Stimulated activated naive B cell treated with anti-CD40 and anti-IgM and Interleukin-4, amounts not matched to agents 10 μg/mL and 1 μg/mL and 100 μg/mL, for 72 hours (primary cell): ENCODE data around the gene MUS81.
"Not testable (repeated sequence)": the region's sequence is repeated elsewhere in the genome, so short reads cannot be mapped to it uniquely, and the experiment has no call there.

Source experiments
- ATAC-seq, 2 donors: fragments of 150-1000 bp; cut with Tn5 transposase; replicated peaks; 2 replicates each; pipeline ENCODE4 v1.10.0; 2021; ENCODE audit warnings: moderate library complexity in 1 of 2
- DNase-seq: peaks from one replicate; pipeline ENCODE4 v3.0.0; 2021
- H3K27ac Mint-ChIP-seq: one replicate; pipeline ENCODE4 v1.8.0; 2022; ENCODE audit warnings: mild to moderate bottlenecking, mixed read lengths
- H3K27me3 Mint-ChIP-seq, 2 donors: one replicate each; pipeline ENCODE4 v1.8.0; 2022; ENCODE audit warnings: mixed read lengths in 2 of 2
- H3K36me3 Mint-ChIP-seq, 2 donors: one replicate each; pipeline ENCODE4 v1.8.0; 2022; ENCODE audit warnings: mixed read lengths in 2 of 2, mild to moderate bottlenecking in 1 of 2
- H3K4me1 Mint-ChIP-seq, 2 donors: one replicate each; pipeline ENCODE4 v1.8.0; 2022; ENCODE audit warnings: mixed read lengths in 2 of 2, mild to moderate bottlenecking in 1 of 2
- H3K4me3 Mint-ChIP-seq, 2 donors: one replicate each; pipeline ENCODE4 v1.8.0; 2022; ENCODE audit warnings: mild to moderate bottlenecking in 2 of 2, mixed read lengths in 2 of 2, moderate library complexity in 1 of 2
- H3K9me3 Mint-ChIP-seq, 2 donors: one replicate each; pipeline ENCODE4 v1.8.0; 2022; ENCODE audit warnings: mixed read lengths in 2 of 2, mild to moderate bottlenecking in 1 of 2

The MUS81 gene

DNA sequence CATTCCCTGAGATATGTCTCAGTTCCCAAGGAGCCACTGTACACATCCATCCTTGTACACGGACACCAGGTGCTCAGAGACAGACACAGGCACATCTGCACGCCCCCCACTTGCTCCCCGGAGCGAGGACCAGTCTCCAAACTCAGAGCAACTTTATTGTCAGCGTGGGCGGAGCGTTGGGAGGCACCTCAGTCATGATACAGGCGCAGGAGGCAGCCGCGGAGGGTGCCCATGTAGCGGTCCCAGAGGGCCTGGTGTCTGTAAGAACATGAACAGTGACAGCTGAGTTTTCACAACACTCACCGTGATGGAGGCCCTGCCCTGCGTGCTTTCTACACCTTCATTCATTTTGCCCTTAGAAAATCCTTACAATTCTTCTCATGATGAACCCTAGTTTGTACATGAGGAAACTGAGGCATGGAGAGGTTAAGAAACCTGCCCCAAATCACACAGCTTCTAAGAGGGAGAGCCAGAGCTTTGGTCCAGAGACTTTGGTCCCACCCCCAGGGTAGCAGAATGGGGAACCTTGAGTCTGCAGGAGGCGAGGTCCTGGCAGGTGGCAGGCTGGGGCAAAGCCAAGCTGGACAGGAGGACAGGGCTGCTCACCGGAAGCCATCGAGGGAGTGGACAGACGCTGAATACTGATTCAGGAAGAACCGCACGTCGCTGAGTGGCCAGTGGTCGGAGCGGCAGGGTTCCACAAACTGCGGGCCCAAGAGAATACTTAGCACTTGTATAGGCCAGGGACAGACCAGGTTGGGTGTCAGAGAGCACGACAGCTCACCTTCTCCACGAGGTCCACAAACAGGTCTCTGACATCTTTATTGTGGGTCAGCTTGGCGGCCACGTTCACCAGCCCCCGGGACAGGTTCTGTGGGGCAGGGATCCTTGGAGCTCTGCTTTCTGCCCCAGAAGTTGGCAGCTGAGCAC is 23.8 kb downstream of the MUS81 start:
- ATAC-seq (no peak), DNase-seq (no peak)
- no peaks in the 10 kb centered on the region for H3K9me3 Mint-ChIP-seq
- H3K4me1 Mint-ChIP-seq = peaks cover 35 to 60% of the 10 kb centered on the region in 2 donors
- no peaks in the 10 kb centered on the region for H3K27me3 Mint-ChIP-seq
- H3K27ac Mint-ChIP-seq = no peak overlapping the region
- H3K36me3 Mint-ChIP-seq = peaks cover 33 to 51% of the 10 kb centered on the region in 2 donors
- no peak overlapping the region for H3K4me3 Mint-ChIP-seq

DNA sequence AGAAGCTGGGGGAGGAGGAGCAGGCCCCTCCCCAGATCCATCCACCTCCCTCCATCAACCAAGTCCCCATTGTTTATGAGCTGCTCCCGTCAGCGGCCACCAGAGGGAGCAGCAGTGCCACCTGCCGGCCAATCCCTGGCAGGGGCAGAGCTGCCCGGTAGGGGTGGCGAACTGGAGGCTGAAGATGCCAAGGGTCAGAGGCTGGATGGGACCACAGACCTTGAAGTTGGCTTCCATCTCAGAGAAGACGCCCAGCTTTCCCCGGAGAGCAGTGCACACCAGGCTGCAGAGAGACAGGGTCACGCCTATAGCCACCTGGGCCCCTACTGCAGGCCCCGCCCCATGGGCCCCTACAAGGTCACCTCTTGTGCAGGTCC is 24.5 kb downstream of the MUS81 start:
- no peak overlapping the region for H3K27ac Mint-ChIP-seq
- peaks cover 37 to 65% of the 10 kb centered on the region in 2 donors for H3K4me1 Mint-ChIP-seq
- H3K36me3 Mint-ChIP-seq = peaks cover 33 to 51% of the 10 kb centered on the region in 2 donors
- DNase-seq = peak; percentile 70
- ATAC-seq = peak; percentile 54 to 55
- H3K4me3 Mint-ChIP-seq = no peak overlapping the region
- H3K27me3 Mint-ChIP-seq = no peaks in the 10 kb centered on the region
- no peaks in the 10 kb centered on the region for H3K9me3 Mint-ChIP-seq

DNA sequence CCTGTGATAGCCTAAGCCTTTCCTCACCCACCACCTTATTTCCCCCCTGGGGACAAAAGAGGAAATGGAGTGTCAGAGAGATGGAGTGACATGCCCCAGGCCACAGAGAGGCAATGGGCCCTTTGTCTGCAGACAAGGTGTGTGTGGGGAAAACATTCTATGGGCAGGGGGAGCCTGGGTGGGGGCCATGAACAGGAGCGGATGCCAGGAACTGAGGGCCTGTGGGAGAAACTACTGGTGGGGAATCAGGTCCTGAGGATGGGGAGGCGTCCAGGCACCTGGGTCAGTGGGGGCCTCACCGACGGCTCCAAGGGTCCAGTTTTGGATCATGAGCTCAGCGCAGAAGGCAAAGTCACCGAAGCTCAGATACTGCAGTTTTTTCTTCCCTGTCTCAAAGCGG is 25.0 kb downstream of the MUS81 start:
- DNase-seq (no peak), ATAC-seq (no peak)
- Mint-ChIP-seq H3K4me3 (no peak overlapping the region), H3K36me3 (peaks cover 33 to 51% of the 10 kb centered on the region in 2 donors), H3K9me3 (no peaks in the 10 kb centered on the region), H3K27ac (no peak overlapping the region), H3K4me1 (peaks cover 40 to 68% of the 10 kb centered on the region in 2 donors), H3K27me3 (no peaks in the 10 kb centered on the region)

DNA sequence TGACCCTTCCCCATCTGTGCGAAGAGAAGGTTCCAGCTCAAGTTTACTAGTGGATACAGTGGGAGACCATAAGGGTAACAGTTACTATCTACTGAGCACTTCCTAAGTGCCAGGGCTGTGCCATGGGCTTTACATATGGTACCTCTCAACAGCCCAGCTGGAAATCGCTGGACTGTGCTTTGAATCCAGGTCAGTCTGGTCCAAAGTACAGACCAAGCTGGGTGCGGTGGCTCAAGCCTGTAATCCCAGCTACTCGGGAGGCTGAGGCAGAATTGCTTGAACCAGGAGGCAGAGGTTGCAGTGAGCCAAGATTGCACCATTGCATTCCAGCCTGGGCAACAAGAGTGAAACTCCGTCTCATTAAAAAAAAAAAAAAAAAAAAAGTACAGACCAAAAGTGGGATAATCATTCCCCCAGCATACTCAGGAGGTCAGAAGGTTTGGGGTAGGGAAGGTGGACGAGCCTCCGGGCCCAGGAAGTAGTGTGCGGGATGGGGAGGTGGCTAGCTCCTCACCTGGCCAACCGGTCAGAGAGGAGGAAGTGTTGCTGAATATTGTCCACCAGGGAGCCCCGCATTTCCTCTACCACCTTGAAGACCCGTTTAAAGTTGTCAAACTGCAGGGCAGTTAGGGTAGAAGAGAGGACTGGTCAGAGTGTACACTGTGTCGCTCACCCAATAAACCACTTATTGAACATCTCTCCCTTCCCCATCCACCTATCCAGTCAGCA is 25.7 kb downstream of the MUS81 start:
- Mint-ChIP-seq H3K36me3 (peaks cover 33 to 46% of the 10 kb centered on the region in 2 donors), H3K27me3 (no peaks in the 10 kb centered on the region), H3K9me3 (no peaks in the 10 kb centered on the region), H3K4me1 (peaks cover 38 to 66% of the 10 kb centered on the region in 2 donors), H3K4me3 (no peak overlapping the region), H3K27ac (peak overlapping the region; percentile 53)
- ATAC-seq = no peak
- DNase-seq = no peak

DNA sequence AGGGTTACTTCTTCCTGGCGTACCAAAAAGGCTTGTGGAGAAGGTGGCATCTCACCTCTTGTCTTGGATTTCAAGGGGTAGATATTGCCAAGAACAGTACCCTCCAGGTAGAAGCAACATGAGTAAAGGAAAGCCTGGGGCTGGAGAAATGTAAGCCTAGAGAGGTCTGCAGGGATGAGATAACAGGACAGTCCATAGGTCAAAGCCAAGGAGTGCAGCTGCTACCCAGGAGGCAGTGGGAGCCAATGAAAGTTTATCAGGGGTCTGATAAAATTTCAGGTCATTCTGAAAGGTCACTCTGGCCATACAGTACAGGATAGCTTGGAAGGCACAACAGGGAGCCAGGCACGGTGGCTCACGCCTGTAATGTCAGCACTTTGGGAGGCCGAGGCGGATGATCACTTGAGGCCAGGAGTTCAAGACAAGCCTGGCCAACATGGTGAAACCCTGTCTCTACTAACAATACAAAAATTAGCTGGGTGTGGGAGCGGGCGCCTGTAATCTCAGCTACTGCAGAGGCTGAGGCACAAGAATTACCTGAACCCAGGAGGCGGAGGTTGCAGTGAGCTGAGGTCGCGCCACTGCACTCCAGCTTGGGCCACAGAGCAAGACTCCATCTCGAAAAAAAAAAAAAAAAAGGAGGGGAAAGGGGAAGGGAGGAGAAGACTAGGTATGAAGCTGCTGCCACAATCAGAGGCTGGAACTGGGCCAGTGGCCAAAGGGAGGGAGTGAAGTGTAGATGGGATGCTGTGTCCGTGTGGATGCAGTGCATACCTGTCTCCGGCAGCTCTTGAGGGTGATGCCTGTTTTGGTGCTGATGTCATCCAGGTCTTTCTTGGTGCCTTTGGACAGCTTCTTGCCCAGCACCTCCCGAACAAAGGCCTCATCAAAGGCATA is 26.8 kb downstream of the MUS81 start:
- Mint-ChIP-seq H3K27ac (peak overlapping the region; percentile 95), H3K9me3 (no peaks in the 10 kb centered on the region), H3K4me3 (peak overlapping the region; percentile 95 to 97), H3K36me3 (peaks cover 33 to 42% of the 10 kb centered on the region in 2 donors), H3K27me3 (no peaks in the 10 kb centered on the region), H3K4me1 (peaks cover 40 to 67% of the 10 kb centered on the region in 2 donors)
- no peak for ATAC-seq
- DNase-seq = no peak

DNA sequence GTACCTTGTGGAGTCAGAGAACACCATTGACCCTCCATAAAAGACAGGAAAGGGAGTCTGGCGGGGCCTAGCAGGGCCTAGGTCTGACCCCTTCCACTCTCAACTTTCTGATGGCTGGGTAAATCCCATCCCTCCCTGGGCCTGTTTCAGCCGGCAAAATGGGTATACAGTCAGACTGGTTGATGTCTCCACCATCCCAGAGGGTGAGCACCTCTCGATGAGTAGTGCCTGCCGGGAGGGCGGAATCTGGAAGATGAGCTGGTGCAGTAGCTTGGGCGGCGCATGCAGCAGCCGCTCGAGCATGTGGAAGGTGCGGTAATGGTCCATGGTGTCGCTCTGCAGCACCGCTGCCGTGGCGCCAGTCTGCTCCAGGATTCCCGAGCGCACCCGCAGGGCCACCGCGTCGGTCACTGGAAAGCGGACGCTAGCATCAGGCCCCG is 27.5 kb downstream of the MUS81 start:
- H3K4me1 Mint-ChIP-seq = peaks cover 46 to 74% of the 10 kb centered on the region in 2 donors
- H3K27ac Mint-ChIP-seq = peak overlapping the region; percentile 95
- H3K4me3 Mint-ChIP-seq = peak overlapping the region; percentile 95 to 97
- no peaks in the 10 kb centered on the region for H3K9me3 Mint-ChIP-seq
- no peak for DNase-seq
- no peak for ATAC-seq
- no peaks in the 10 kb centered on the region for H3K27me3 Mint-ChIP-seq
- peaks cover 33 to 42% of the 10 kb centered on the region in 2 donors for H3K36me3 Mint-ChIP-seq

DNA sequence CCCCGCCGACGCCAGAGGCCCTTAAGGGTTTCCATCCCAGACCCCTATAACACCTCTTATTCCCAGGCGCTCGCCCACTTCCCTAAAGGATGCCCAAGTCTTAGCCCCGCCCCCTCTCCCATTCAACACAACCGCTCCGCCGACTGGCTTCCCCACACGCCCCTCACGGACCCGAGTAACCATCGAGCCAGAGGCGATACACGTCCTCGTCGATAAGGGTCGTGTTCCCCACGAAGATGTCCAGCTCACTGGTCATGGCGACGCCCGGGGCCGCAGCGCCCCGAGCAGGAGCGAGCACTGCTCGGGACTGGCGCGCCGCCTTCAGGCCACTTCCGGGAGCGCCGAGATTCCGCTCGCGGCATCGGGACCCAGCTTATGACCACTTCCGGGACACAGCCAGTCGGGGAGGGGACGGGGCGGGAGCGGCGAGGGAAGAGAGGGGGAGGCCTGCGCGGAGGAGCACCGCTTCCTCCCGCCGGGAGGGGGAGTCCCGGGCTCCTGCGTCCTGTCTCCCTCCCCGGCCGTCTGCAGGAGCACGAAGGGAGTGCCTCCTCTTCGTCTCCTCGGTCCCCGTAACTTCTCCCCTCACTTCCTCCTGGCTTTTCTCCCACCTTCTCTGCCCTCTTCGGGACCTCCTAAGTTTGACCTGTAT is 28.1 kb downstream of the MUS81 start, which contains the start of gene FIBP:
Gene FIBP, minus strand, starts transcription at position 309 of the 652 bp plus-strand sequence. Its CDS starts 53 bp downstream, at position 256.
- Mint-ChIP-seq H3K36me3 (peaks cover 29 to 40% of the 10 kb centered on the region in 2 donors), H3K4me3 (peak within 1 kb of the TSS; percentile 95 to 97), H3K9me3 (no peaks in the 10 kb centered on the region), H3K4me1 (peaks cover 51 to 79% of the 10 kb centered on the region in 2 donors), H3K27me3 (no peaks in the 10 kb centered on the region), H3K27ac (peak within 1 kb of the TSS; percentile 95)
- peak; percentile 62 to 66 for ATAC-seq
- DNase-seq = peak; percentile 91

DNA sequence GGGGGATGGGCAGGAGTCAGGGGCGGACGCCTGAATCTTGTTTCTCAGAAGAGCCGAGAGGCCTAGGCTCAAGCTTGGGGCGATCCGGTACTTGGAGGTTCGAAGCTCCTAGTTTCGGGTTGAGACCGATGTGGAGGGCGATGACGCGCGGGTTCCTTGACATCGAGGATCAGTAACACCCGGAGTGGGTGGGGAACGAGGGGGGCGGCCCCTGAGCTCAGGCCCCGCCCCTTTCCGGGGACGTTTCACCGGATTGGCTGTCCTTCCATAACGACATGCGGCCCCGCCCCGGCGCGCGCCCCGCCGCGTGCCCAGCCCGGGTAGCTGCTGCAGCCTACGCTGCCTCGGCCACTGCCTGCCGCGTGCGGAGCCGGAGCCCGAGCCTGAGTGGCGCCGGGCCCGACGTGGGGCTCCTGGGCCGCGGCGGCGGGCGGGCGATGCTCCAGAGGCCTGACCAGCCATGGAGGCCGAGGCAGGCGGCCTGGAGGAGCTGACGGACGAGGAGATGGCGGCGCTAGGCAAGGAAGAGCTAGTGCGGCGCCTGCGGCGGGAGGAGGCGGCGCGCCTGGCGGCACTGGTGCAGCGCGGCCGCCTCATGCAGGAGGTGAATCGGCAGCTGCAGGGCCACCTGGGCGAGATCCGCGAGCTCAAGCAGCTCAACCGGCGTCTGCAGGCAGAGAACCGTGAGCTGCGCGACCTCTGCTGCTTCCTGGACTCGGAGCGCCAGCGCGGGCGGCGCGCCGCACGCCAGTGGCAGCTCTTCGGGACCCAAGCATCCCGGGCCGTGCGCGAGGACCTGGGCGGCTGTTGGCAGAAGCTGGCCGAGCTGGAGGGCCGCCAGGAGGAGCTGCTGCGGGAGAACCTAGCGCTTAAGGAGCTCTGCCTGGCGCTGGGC is 30.3 kb downstream of the MUS81 start, which contains the start of gene CCDC85B:
Gene CCDC85B, plus strand, starts transcription at position 350 of the 895 bp plus-strand sequence. Its CDS starts 111 bp downstream, at position 461.
- peak; percentile 98 for DNase-seq
- peaks cover 20 to 24% of the 10 kb centered on the region in 2 donors for H3K36me3 Mint-ChIP-seq
- peak within 1 kb of the TSS; percentile 95 to 97 for H3K4me3 Mint-ChIP-seq
- H3K4me1 Mint-ChIP-seq = peaks cover 50 to 88% of the 10 kb centered on the region in 2 donors
- H3K27ac Mint-ChIP-seq = peak within 1 kb of the TSS; percentile 95
- no peaks in the 10 kb centered on the region for H3K9me3 Mint-ChIP-seq
- ATAC-seq = peak; percentile 69 to 75
- H3K27me3 Mint-ChIP-seq = no peaks in the 10 kb centered on the region

DNA sequence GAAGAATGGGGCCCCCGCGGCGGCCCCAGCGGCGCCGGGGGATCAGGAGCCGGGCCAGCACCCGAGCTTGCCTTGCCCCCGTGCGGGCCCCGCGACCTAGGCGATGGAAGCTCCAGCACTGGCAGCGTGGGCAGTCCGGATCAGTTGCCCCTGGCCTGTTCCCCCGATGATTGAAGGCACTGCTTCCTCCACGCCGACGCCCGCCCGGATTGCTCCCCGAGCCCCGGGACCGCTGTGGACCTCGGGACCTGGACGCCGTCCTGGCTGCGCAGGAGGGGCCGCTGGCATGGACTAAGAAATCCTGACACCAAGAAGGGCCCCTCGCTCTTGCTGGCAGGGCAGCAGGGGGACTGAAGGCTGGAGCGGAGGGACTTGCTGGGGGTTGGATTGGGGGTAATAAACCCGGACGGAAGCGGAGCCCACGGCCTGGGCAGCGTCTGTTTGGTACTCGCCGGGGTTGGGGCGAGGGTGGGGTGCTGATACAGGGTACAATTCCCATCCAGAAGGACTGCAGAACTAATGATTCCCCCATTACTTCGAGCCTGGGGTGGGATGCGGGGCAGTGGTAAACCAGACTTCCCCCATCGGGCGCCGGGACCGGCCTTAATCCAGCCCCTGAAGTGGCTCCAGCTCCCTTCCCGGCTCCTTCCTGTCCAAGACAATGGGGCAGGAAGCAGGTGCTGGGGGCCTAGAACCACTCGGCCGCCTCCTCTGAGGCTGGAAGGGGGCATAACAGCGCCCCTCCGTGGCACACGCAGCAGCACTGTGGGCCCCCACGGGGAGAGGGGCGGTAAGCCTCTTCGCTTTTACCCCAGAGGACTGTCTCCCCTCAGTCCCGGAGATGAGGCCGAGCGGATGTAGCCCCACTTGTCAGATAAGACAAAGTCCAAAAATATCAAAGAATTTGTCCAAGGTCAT is 31.2 kb downstream of the MUS81 start:
- Mint-ChIP-seq H3K27ac (peak overlapping the region; percentile 75), H3K4me3 (peak overlapping the region; percentile 95 to 97), H3K9me3 (no peaks in the 10 kb centered on the region), H3K4me1 (peaks cover 56 to 93% of the 10 kb centered on the region in 2 donors), H3K27me3 (no peaks in the 10 kb centered on the region), H3K36me3 (peaks cover 24 to 27% of the 10 kb centered on the region in 2 donors)
- no peak for ATAC-seq
- no peak for DNase-seq

DNA sequence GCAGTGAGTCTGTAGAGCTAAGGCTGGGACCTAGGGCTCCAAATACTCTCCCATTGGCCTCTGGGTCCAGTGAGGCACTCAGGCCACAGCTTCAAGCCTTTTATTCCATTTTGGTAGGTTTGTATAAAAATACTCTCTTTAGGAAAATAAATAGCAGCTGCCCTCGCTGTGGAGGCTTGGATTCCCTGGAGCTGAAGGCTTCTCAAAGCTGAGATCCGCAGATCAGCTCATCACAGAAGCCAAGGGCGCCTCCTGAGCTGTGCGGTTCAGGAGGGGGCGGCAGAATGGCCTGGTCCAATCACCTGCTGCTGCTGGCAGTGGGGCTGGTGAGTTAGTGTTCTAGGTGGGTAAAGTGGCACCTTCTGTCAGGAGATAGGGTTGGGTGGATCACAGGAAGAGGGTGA is 31.9 kb downstream of the MUS81 start:
- peaks cover 52 to 91% of the 10 kb centered on the region in 2 donors for H3K4me1 Mint-ChIP-seq
- DNase-seq, H3K9me3 Mint-ChIP-seq, H3K27me3 Mint-ChIP-seq, ATAC-seq: not testable (repeated sequence)
- peaks cover 19 to 22% of the 10 kb centered on the region in 2 donors for H3K36me3 Mint-ChIP-seq
- H3K4me3 Mint-ChIP-seq = peak overlapping the region; percentile 95 to 97
- peak overlapping the region; percentile 67 for H3K27ac Mint-ChIP-seq

DNA sequence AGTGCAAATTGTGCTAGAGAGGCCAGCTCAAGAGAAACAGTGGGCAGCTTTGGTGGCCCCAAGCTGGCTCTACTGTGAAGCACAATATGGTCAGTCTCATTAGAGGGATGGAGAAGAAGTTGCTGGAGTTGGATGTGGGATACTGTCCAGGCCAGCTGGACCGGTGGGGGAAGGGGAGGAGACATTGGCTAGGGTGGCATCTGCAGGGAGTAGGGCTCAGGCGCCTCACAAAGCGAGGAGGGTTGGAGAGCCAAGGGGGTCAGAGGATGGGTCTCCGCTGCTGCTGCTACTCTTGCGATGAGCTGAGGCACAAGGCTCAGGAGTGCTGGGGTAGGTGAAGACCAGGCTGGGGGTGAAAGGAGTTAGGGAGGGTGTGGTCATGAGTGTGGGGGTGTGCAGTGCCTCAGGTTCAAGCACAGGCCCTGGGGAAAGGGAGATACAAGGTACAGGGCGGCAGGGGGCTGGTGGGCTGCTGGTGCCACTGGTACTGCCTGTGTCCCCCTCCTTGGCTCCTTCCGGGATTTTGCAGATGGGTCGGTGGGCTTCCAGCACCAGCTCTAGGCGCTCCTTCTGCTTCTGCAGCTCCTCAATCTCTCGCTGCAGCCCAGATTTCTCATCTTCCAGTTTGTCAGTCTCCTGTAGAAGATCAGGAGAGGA is 32.6 kb downstream of the MUS81 start:
- ATAC-seq (no peak), DNase-seq (no peak)
- H3K27ac Mint-ChIP-seq = peak overlapping the region; percentile 5
- H3K4me3 Mint-ChIP-seq = peak overlapping the region; percentile 95 to 97
- H3K27me3 Mint-ChIP-seq = no peaks in the 10 kb centered on the region
- peaks cover 19 to 23% of the 10 kb centered on the region in 2 donors for H3K36me3 Mint-ChIP-seq
- no peaks in the 10 kb centered on the region for H3K9me3 Mint-ChIP-seq
- H3K4me1 Mint-ChIP-seq = peaks cover 48 to 91% of the 10 kb centered on the region in 2 donors
